Retinal pigment epithelial cell (primary cell): ENCODE data around the gene PTBP3.

Source experiments
- DNase-seq: peaks from one replicate; pipeline ENCODE4 v3.0.0-alpha.2; 2010; ENCODE audit warnings: low read depth
- H3K4me3 ChIP-seq: 2 replicates; pipeline ENCODE4 v1.5.1; 2011; ENCODE audit warnings: mild to moderate bottlenecking, low read length, control low read depth, moderate library complexity
- TF ChIP-seq, protein P1 (sequence below): conservative IDR thresholded peaks from 2 replicates; pipeline ENCODE4 v1.5.1; 2011; ENCODE audit warnings: low read depth, low read length, control low read depth, inconsistent platforms

PTBP3 gene

GRCh38 chr9:112308588-112308987, 24.8 kb downstream of the PTBP3 start:
- no peak overlapping the region for H3K4me3 ChIP-seq
- DNase-seq = peak; percentile 56
- TF ChIP-seq, protein P1, sequence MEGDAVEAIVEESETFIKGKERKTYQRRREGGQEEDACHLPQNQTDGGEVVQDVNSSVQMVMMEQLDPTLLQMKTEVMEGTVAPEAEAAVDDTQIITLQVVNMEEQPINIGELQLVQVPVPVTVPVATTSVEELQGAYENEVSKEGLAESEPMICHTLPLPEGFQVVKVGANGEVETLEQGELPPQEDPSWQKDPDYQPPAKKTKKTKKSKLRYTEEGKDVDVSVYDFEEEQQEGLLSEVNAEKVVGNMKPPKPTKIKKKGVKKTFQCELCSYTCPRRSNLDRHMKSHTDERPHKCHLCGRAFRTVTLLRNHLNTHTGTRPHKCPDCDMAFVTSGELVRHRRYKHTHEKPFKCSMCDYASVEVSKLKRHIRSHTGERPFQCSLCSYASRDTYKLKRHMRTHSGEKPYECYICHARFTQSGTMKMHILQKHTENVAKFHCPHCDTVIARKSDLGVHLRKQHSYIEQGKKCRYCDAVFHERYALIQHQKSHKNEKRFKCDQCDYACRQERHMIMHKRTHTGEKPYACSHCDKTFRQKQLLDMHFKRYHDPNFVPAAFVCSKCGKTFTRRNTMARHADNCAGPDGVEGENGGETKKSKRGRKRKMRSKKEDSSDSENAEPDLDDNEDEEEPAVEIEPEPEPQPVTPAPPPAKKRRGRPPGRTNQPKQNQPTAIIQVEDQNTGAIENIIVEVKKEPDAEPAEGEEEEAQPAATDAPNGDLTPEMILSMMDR = no peak

DNA sequence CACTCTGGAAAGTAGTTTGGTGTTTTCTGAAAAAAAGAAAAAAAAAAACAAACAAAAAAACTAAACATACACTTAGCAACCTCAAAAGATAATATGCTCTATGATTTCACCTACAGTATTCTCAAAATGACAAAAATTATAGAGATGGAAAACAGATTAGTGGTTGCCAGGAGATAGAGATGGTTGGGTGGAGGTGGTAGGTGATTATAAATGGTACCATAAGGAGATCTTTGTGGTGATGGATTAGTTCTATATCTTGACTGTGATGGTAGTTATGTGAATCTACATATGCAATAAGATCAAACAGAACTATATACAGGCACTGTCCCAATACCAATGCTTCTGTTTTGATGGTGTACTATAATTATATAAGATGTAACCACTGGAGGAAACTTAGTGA, 32.0 kb downstream of the PTBP3 start:
- no peak for DNase-seq
- TF ChIP-seq, protein P1 = no peak
- H3K4me3 ChIP-seq = no peak overlapping the region

GRCh38 chr9:112299514-112299913, 33.9 kb downstream of the PTBP3 start:
- TF ChIP-seq, protein P1 = no peak
- no peak for DNase-seq
- H3K4me3 ChIP-seq = no peak overlapping the region

DNA sequence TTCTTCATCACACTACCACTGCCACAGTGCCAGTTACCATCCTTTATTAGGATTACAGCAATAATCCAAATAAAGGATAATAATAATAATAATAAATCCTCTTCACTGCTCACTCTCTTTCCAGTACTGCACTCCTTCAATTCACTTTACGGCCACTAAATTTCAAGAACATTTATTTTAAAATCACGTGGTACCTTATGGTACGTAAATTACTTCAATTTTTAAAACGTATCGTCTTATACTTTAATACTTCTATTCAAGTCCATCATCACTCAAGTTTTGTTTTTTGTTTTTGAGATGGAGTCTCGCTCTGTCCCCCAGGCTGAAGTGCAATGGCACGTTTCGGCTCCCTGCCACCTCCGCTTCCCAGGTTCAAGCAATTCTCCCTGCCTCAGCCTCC, 36.5 kb downstream of the PTBP3 start:
- no peak for DNase-seq
- H3K4me3 ChIP-seq = no peak overlapping the region
- TF ChIP-seq, protein P1 = no peak

GRCh38 chr9:112295174-112295573, 38.2 kb downstream of the PTBP3 start:
- TF ChIP-seq, protein P1 = no peak
- DNase-seq = no peak

DNA sequence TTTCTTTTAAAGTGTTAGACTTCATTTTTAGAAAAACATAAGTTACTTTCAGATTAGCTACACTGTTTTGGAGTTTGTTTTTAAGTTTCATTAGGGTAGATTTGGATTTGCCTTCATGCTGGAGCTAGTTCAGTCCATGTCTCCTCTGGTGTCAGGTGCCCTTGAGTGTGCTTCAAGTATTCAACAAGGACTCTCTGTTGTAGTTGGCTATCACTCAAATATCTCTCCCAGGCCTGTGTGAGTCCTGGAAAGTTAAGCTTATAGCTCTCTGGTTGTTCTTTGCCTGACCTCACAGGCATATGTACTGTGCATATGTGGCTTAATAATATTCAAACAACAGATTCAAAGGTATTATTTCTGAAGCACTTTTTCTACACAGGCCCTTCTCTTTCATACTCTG, 45.4 kb downstream of the PTBP3 start:
- TF ChIP-seq, protein P1 = no peak
- DNase-seq = peak; percentile 78

More at GRCh38 chr9:112295174-112295573, 38.2 kb downstream of the PTBP3 start:
- no peak overlapping the region for H3K4me3 ChIP-seq

GRCh38 chr9:112286926-112287325, 46.5 kb downstream of the PTBP3 start:
- peak; percentile 51 for DNase-seq
- no peak overlapping the region for H3K4me3 ChIP-seq
- TF ChIP-seq, protein P1 = no peak

More for the DNA sequence above, 45.4 kb downstream of the PTBP3 start:
- H3K4me3 ChIP-seq = no peak overlapping the region
